Upper lobe of left lung (tissue), 4 donors: ENCODE measurements around the gene LPAR6.

Source experiments
- POLR2AphosphoS5 ChIP-seq, 2 donors: sonication (generic); formaldehyde crosslinking; IDR thresholded peaks; one replicate each; pipeline ENCODE4 v1.5.1; 2017; ENCODE audit warnings: antibody characterized with exemption in 2 of 2
- TF ChIP-seq, protein P1 (sequence below), 6 experiments: fragments of 450-650 bp in 4 of 6; fragments of 200-600 bp in 2 of 6; sonication (generic) in 2 of 6; IDR thresholded peaks; one replicate each; pipeline ENCODE4 v1.5.1; 2016 to 2019; ENCODE audit warnings: antibody characterized with exemption in 6 of 6

DNA sequence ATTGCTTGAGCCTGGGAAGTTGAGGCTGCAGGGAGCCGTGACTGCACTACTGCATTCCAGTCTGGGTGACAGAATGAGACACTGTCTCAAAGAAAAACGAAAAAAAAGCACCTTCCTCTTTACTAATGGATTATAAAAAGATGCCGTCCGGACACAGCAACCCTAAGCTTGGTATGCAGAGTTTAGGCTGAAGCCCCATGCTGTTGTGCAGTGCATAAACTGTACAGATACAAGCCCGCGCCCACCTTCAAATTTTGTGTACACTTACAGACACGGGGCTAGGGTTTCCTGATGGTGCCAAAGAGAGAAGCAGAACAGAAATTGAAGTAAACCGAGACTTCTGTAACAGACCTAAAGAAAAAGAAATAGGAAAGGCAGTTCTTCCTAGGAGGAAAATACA, 9.0 kb downstream of the LPAR6 start:
- TF ChIP-seq, protein P1, sequence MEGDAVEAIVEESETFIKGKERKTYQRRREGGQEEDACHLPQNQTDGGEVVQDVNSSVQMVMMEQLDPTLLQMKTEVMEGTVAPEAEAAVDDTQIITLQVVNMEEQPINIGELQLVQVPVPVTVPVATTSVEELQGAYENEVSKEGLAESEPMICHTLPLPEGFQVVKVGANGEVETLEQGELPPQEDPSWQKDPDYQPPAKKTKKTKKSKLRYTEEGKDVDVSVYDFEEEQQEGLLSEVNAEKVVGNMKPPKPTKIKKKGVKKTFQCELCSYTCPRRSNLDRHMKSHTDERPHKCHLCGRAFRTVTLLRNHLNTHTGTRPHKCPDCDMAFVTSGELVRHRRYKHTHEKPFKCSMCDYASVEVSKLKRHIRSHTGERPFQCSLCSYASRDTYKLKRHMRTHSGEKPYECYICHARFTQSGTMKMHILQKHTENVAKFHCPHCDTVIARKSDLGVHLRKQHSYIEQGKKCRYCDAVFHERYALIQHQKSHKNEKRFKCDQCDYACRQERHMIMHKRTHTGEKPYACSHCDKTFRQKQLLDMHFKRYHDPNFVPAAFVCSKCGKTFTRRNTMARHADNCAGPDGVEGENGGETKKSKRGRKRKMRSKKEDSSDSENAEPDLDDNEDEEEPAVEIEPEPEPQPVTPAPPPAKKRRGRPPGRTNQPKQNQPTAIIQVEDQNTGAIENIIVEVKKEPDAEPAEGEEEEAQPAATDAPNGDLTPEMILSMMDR (IDR thresholded peaks at IDR 0.05): no peak
- TF ChIP-seq POLR2AphosphoS5 (IDR thresholded peaks at IDR 0.05): no peak
